Stomach (tissue), 9 donors: ENCODE data around the gene C9orf50. TPM values are rescaled to one million over a fixed set of nuclear protein-coding genes. Genes with fewer than 3 reads are reported as not detected.
"Not testable (repeated sequence)": the region's sequence is repeated elsewhere in the genome, so short reads cannot be mapped to it uniquely, and the experiment has no call there.

Experiments used
- DNase-seq, 2 donors: peaks; one replicate each; pipeline versions ENCODE4 v3.0.0 to v3.0.0-alpha.2; 2013 to 2019
- H3K27ac ChIP-seq, 5 donors: fragments of 200-600 bp in 4 of 5; sonication (generic) in 4 of 5; one replicate each; pipeline ENCODE4 v1.5.1; 2013 to 2019; ENCODE audit warnings: mild to moderate bottlenecking in 1 of 5, moderate library complexity in 1 of 5
- H3K27me3 ChIP-seq, 3 donors: fragments of 200-600 bp; sonication (generic); one replicate each; pipeline ENCODE4 v1.5.1; 2017 to 2019; ENCODE audit warnings: mixed run types in 1 of 3
- H3K36me3 ChIP-seq, 4 donors: fragments of 200-600 bp; sonication (generic); 1 replicate in 3 of 4; 2 replicates in 1 of 4; pipeline ENCODE4 v1.5.1; 2016 to 2019
- H3K4me1 ChIP-seq, 4 donors: fragments of 200-600 bp; sonication (generic); one replicate each; pipeline ENCODE4 v1.5.1; 2016 to 2019
- H3K4me3 ChIP-seq, 4 donors: fragments of 200-600 bp; sonication (generic) in 3 of 4; one replicate each; pipeline ENCODE4 v1.5.1; 2016 to 2019; ENCODE audit warnings: mild to moderate bottlenecking in 1 of 4
- H3K9me3 ChIP-seq, 4 donors: fragments of 200-600 bp; sonication (generic); one replicate each; pipeline ENCODE4 v1.5.1; 2016 to 2019
- EP300 ChIP-seq: sonication (generic); formaldehyde crosslinking; IDR thresholded peaks from one replicate; pipeline ENCODE4 v1.6.1; 2017; ENCODE audit warnings: antibody characterized with exemption
- POLR2A ChIP-seq, 4 donors: fragments of 450-650 bp; IDR thresholded peaks; one replicate each; pipeline ENCODE4 v1.6.1; 2016; ENCODE audit warnings: antibody characterized with exemption in 4 of 4, control low read depth in 2 of 4, mild to moderate bottlenecking in 1 of 4, moderate library complexity in 1 of 4
- POLR2AphosphoS5 ChIP-seq, 3 donors: sonication (generic); formaldehyde crosslinking; IDR thresholded peaks; one replicate each; pipeline ENCODE4 v1.6.1; 2016; ENCODE audit warnings: antibody characterized with exemption in 3 of 3
- WGBS, 5 donors: extraction: QIAGEN DNeasy Blood & Tissue Kit in 3 of 5; methylation state at CpG; one replicate each; pipeline versions ENCODE4 v1.1.5 to v1.1.7; 2013 to 2018; 5-methylcytosine and 5-hydroxymethylcytosine counted together
- intact Hi-C: fragments of 100-400 bp; cut with DNase I; formaldehyde crosslinking; loops from one replicate; pipeline ENCODE4 v1.15.1; 2023; ENCODE audit warnings: low total_unique reads
- polyA plus RNA-seq, 3 donors: library from polyadenylated mRNA; stranded (reverse); fragments of 200-250 nt; gene quantifications; one replicate each; pipeline ENCODE4 v1.2.3, GENCODE V29; 2013
- total RNA-seq, 5 donors: library from RNA; depleted of rRNA; stranded (reverse); fragments of >200 nt; gene quantifications; one replicate each; pipeline versions ENCODE4 v1.1.0 to v1.2.3, GENCODE V29; 2014 to 2016
- TF ChIP-seq, protein P1 (sequence below), 7 experiments: fragments of 450-650 bp in 4 of 7; fragments of 200-600 bp in 3 of 7; sonication (generic) in 3 of 7; IDR thresholded peaks; one replicate each; pipeline ENCODE4 v1.5.1; 2016 to 2019; ENCODE audit warnings: antibody characterized with exemption in 7 of 7, control low read depth in 2 of 7, mild to moderate bottlenecking in 1 of 7
- donor health status: healthy with polysubstance abuse.
- donor health status: Bipolar disorder and iron deficiency.
- donor health status: healthy.

Gene C9orf50
- total and polyA plus RNA-seq, 8 donors: 0.13 TPM; not detected in 7

DNA sequence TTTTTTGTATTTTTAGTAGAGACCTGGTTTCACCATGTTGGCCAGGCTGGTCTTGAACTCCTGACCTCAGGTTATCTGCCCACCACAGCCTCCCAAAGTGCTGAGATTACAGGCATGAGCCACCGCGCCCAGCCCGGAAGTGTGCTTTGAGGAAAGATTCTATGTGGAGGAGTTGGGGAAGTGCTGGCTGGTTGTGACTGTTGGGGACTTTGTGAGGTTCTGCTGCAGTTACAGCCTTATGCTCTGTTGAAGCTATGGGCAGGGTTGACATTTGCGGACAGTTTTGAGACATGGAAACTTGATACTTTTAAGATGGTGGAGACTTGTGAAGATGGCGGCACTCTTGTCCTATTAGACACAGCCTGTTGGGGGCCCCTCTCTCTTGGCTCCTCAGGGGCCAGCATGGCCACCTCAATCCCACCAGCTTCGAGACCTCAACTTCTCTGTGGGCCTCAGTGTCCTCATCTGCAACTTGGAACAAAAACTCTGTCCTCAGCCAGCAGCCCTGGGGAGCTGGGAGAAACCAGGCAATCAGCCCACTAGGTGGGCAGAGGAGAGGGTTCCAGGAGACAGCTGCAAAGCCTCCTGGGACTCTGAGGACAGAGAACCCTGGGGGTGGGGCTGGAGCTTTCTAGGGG, 24.9 kb downstream of the C9orf50 start:
- H3K9me3 ChIP-seq: no peaks in the 10 kb centered on the region
- peak overlapping the region; percentile 86 to 94 (median 91) for H3K27ac ChIP-seq
- intact Hi-C loops: no loop called here
- 46 to 73% (median 56%) methylated on average over 6 of the region's 6 CpGs for WGBS, 5 donors
- H3K4me3 ChIP-seq: peak overlapping the region in 1 of 4 donors; percentile 49
- TF ChIP-seq POLR2AphosphoS5 (IDR thresholded peaks at IDR 0.05) (no peak), EP300 (no peak), POLR2A (IDR thresholded peaks at IDR 0.05) (no peak)
- TF ChIP-seq, protein P1, sequence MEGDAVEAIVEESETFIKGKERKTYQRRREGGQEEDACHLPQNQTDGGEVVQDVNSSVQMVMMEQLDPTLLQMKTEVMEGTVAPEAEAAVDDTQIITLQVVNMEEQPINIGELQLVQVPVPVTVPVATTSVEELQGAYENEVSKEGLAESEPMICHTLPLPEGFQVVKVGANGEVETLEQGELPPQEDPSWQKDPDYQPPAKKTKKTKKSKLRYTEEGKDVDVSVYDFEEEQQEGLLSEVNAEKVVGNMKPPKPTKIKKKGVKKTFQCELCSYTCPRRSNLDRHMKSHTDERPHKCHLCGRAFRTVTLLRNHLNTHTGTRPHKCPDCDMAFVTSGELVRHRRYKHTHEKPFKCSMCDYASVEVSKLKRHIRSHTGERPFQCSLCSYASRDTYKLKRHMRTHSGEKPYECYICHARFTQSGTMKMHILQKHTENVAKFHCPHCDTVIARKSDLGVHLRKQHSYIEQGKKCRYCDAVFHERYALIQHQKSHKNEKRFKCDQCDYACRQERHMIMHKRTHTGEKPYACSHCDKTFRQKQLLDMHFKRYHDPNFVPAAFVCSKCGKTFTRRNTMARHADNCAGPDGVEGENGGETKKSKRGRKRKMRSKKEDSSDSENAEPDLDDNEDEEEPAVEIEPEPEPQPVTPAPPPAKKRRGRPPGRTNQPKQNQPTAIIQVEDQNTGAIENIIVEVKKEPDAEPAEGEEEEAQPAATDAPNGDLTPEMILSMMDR (IDR thresholded peaks at IDR 0.05): no peak
- peaks cover 0 to 6% (median 0%) of the 10 kb centered on the region in 3 donors for H3K27me3 ChIP-seq
- H3K36me3 ChIP-seq: no peaks in the 10 kb centered on the region
- DNase-seq: no peak
- H3K4me1 ChIP-seq: peaks cover 30 to 44% (median 36%) of the 10 kb centered on the region in 4 donors

DNA sequence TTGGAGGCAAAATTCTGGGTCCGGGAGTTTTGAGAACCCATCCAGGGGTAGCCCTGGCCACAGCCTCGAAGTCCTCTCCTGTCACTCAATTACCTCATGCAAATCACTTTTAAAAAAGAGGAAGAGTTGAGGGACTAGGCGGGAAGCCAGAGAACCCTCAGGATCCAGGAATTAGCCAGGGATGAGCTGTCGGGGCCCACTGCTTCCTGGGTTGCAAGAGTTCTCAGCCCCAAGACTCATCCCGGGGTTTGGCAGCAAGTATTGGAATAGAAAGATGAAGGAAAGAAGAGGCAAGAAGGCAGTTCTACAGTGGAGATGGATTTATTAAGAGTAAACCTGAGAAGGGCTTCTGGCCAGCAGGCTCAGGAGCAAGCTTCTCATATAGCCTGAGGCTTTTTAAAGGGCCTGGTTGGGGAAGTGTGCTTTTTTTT, 25.6 kb downstream of the C9orf50 start:
- DNase-seq: no peak
- no peak for TF ChIP-seq POLR2A (IDR thresholded peaks at IDR 0.05)
- TF ChIP-seq POLR2AphosphoS5 (IDR thresholded peaks at IDR 0.05): no peak
- TF ChIP-seq, protein P1 (IDR thresholded peaks at IDR 0.05): no peak
- TF ChIP-seq EP300: no peak
- Histone ChIP-seq H3K27ac (peak overlapping the region in 3 of 5 donors; percentile 91 to 94 (median 91)), H3K27me3 (peaks cover 0 to 6% (median 0%) of the 10 kb centered on the region in 3 donors), H3K9me3 (no peaks in the 10 kb centered on the region), H3K4me3 (no peak overlapping the region), H3K36me3 (no peaks in the 10 kb centered on the region), H3K4me1 (peaks cover 30 to 44% (median 36%) of the 10 kb centered on the region in 4 donors)
- WGBS, 5 donors: 56 to 60% (median 57%) methylated on average over 5 of the region's 5 CpGs
- intact Hi-C loops: no loop called here

DNA sequence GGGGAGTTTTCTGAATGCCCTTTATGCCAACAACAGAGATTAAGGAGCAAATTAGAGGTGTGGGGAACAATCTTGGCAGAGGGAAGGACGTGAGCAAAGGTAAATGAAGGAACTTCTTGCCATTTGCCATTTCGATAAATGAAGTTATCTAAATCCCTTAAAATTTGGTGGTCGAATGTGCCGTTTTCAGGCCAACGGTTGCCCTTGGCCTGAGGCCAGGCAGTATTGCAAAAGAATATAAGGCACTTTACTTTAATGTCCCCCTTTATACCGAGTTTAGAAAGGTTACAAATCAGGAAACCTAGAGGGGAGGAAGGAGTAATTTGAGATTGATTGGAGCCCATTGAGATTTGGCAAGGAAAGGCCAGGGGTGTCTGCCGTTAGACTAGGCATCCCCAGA, 26.3 kb downstream of the C9orf50 start:
- peaks cover 30 to 44% (median 36%) of the 10 kb centered on the region in 4 donors for H3K4me1 ChIP-seq
- no peaks in the 10 kb centered on the region for H3K9me3 ChIP-seq
- 32 to 48% (median 45%) methylated on average over 7 of the region's 7 CpGs for WGBS, 5 donors
- no peak for DNase-seq
- no peak overlapping the region for H3K4me3 ChIP-seq
- H3K36me3 ChIP-seq: no peaks in the 10 kb centered on the region
- intact Hi-C loops: no loop called here
- TF ChIP-seq EP300: no peak
- TF ChIP-seq, protein P1 (IDR thresholded peaks at IDR 0.05): no peak
- no peak for TF ChIP-seq POLR2A (IDR thresholded peaks at IDR 0.05)
- TF ChIP-seq POLR2AphosphoS5 (IDR thresholded peaks at IDR 0.05): no peak
- peak overlapping the region in 3 of 5 donors; percentile 61 to 94 (median 91) for H3K27ac ChIP-seq
- peaks cover 0 to 6% (median 0%) of the 10 kb centered on the region in 3 donors for H3K27me3 ChIP-seq

DNA sequence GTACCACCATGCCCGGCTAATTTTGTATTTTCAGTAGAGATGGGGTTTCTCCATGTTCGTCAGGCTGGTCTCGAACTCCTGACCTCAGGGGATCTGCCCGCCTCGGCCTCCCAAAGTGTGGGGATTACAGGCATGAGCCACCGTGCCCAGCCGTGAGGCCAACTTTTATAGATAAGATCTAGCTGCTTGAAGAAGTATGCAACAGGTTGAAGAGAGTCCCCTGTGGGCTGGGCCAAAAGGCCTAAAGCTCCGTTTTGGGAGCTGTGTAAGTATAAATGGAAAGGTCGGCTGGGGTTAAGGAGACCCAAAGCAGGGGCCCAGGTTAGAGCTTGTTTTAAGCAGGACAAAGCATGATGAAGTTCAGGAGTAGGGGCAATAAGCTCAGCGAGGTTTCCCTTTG, 28.1 kb downstream of the C9orf50 start:
- 79 to 89% (median 82%) methylated on average over 10 of the region's 10 CpGs for WGBS, 5 donors
- H3K4me1 ChIP-seq: peaks cover 24 to 36% (median 27%) of the 10 kb centered on the region in 4 donors
- H3K27me3 ChIP-seq, H3K9me3 ChIP-seq, H3K27ac ChIP-seq, H3K36me3 ChIP-seq, H3K4me3 ChIP-seq, DNase-seq, intact Hi-C loops: not testable (repeated sequence)

DNA sequence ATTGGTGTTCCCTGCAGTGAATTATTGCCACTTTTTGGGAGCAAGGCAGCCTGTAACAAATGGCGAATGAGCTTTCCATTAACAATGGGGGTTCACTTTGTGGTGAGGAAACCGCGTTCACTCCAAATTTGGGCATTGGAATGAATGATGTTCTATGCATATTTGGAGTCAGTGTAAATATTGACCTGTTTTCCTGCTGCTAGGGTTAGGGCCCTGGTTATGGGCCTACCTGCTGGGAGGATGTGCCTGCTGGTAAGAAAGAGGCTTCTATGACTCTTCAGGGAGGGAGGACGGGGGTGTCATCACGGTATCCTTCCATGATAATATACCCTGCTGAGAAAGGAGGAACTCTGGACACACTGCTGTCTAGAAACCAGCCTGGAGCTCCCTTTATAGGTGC, 29.0 kb downstream of the C9orf50 start:
- TF ChIP-seq, protein P1 (IDR thresholded peaks at IDR 0.05): no peak
- TF ChIP-seq POLR2A (IDR thresholded peaks at IDR 0.05) (no peak), POLR2AphosphoS5 (IDR thresholded peaks at IDR 0.05) (no peak), EP300 (no peak)
- Histone ChIP-seq H3K4me3 (no peak overlapping the region), H3K9me3 (no peaks in the 10 kb centered on the region), H3K36me3 (no peaks in the 10 kb centered on the region), H3K27ac (no peak overlapping the region), H3K27me3 (no peaks in the 10 kb centered on the region), H3K4me1 (peaks cover 15 to 27% (median 18%) of the 10 kb centered on the region in 4 donors)
- no peak for DNase-seq
- 81 to 85% (median 82%) methylated on average over 5 of the region's 5 CpGs for WGBS, 5 donors
- intact Hi-C loops: no loop called here
